WTC11 (cell line): Measurements from ENCODE around the gene PRR15L.

Source experiments
- CTCF ChIP-seq: fragments of 200-600 bp; IDR thresholded peaks from 2 replicates; pipeline ENCODE4 v1.8.0; 2022; ENCODE audit warnings: antibody characterized with exemption
- IRF1 ChIP-seq: sonication (generic); formaldehyde crosslinking; IDR thresholded peaks from 2 replicates; pipeline ENCODE4 v1.8.0; 2023; ENCODE audit warnings: missing genetic modification reagents
- MXD4 ChIP-seq: fragments of 250-450 bp; sonication (Bioruptor Pico); IDR thresholded peaks from 2 replicates; pipeline ENCODE4 v1.8.0; 2021; ENCODE audit warnings: mild to moderate bottlenecking, moderate library complexity, borderline replicate concordance
- SP1 ChIP-seq: sonication (generic); formaldehyde crosslinking; conservative IDR thresholded peaks from 2 replicates; pipeline ENCODE4 v1.8.1; 2022; ENCODE audit warnings: missing genetic modification reagents
- USF2 ChIP-seq: sonication (generic); formaldehyde crosslinking; IDR thresholded peaks from 2 replicates; pipeline ENCODE4 v1.8.1; 2023; ENCODE audit warnings: mild to moderate bottlenecking, missing genetic modification reagents, moderate library complexity
- ZBTB21 ChIP-seq: sonication (generic); formaldehyde crosslinking; IDR thresholded peaks from 2 replicates; pipeline ENCODE4 v1.8.1; 2023; ENCODE audit warnings: mild to moderate bottlenecking, missing genetic modification reagents, borderline replicate concordance
- ZNF121 ChIP-seq: sonication (generic); formaldehyde crosslinking; IDR thresholded peaks from 2 replicates; pipeline ENCODE4 v1.8.0; 2023; ENCODE audit warnings: missing genetic modification reagents
- ZNF317 ChIP-seq: sonication (generic); formaldehyde crosslinking; IDR thresholded peaks from 2 replicates; pipeline ENCODE4 v1.8.1; 2023; ENCODE audit warnings: low read depth, mild to moderate bottlenecking, moderate library complexity, missing genetic modification reagents, borderline replicate concordance
- ZNF671 ChIP-seq: fragments of 250-450 bp; sonication (Bioruptor Pico); IDR thresholded peaks from 2 replicates; pipeline ENCODE4 v1.8.0; 2021; ENCODE audit warnings: mild to moderate bottlenecking
- TF ChIP-seq, protein P1 (sequence below): fragments of 250-450 bp; sonication (Bioruptor Pico); IDR thresholded peaks from 2 replicates; pipeline ENCODE4 v1.9.0; 2021; ENCODE audit warnings: mild to moderate bottlenecking

DNA sequence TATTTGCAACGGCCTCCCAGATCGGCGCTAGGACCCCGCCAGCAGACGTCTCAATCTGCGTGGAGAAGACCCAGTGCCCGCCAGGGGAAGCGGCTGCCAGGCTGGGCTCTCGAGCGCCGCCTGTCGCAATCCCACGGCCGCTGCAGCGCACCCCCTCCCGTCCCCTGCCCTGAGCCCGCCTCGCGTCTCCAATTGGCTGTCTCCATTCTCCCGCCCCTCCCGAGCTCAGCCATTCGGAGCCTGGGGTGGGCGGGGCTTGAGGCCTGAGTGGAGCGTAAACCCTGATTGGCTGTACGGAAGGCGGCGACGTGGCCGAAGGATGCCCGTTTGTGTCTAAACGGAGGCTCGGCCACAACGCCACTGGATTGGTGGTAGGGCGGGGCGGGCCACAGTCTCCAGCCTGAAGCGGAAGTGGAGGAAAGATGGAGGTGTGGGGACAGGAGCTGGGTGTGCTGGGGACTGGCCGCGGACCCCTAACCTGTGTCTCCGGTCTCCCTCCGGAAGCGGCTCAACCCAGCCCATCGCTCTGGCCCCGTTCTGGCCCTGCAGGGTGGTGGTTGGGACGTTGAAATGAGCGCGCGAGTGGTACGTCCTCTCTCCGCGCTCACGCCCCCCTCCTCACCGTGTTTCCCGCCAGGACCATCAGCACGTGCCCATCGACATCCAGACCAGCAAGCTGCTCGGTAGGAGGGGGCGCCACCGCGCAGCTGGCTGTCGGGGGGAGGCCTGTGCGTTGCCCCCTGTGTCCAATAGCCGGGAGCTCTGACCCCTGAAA, 13.2 kb upstream of the PRR15L start, which contains the start of gene CDK5RAP3:
- peak; percentile 69 for TF ChIP-seq USF2
- TF ChIP-seq IRF1 (CRISPR knock-in tag), result peak; percentile 97
- TF ChIP-seq CTCF, result peak; percentile 74
- TF ChIP-seq, protein P1, sequence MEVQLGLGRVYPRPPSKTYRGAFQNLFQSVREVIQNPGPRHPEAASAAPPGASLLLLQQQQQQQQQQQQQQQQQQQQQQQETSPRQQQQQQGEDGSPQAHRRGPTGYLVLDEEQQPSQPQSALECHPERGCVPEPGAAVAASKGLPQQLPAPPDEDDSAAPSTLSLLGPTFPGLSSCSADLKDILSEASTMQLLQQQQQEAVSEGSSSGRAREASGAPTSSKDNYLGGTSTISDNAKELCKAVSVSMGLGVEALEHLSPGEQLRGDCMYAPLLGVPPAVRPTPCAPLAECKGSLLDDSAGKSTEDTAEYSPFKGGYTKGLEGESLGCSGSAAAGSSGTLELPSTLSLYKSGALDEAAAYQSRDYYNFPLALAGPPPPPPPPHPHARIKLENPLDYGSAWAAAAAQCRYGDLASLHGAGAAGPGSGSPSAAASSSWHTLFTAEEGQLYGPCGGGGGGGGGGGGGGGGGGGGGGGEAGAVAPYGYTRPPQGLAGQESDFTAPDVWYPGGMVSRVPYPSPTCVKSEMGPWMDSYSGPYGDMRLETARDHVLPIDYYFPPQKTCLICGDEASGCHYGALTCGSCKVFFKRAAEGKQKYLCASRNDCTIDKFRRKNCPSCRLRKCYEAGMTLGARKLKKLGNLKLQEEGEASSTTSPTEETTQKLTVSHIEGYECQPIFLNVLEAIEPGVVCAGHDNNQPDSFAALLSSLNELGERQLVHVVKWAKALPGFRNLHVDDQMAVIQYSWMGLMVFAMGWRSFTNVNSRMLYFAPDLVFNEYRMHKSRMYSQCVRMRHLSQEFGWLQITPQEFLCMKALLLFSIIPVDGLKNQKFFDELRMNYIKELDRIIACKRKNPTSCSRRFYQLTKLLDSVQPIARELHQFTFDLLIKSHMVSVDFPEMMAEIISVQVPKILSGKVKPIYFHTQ (CRISPR knock-in tag), result no peak
- TF ChIP-seq ZNF121 (CRISPR knock-in tag), result no peak
- TF ChIP-seq ZNF671, result no peak
- TF ChIP-seq SP1 (CRISPR knock-in tag), result peak; percentile 95
- TF ChIP-seq ZBTB21 (CRISPR knock-in tag), result 0 out of 2 replicates have a peak, but pooled peaks have one; percentile 73
- TF ChIP-seq MXD4, result no peak
- no peak for TF ChIP-seq ZNF317
